NCI-H128 (cell line): ENCODE data around the gene TCF7L1.
"Not testable (repeated sequence)": the region's sequence is repeated elsewhere in the genome, so short reads cannot be mapped to it uniquely, and the experiment has no call there.

ENCODE experiments used
- DNase-seq: peaks from one replicate; lab custom pipeline; 2025; ENCODE audit not compliant: unreplicated experiment; lab: John Stamatoyannopoulos, UW

The TCF7L1 gene

GRCh38 chr2:85312404-85312803 is 179.2 kb downstream of the TCF7L1 start:
- DNase-seq, result no peak

- no peak for DNase-seq
Observed at GRCh38 chr2:85314884-85315242, 181.7 kb downstream of the TCF7L1 start.

GRCh38 chr2:85315921-85316320 is 182.7 kb downstream of the TCF7L1 start:
- DNase-seq, result not testable (repeated sequence)

GRCh38 chr2:85318222-85319074 is 185.3 kb downstream of the TCF7L1 start:
- no peak for DNase-seq

- no peak for DNase-seq
Observed at GRCh38 chr2:85319796-85320195, 186.6 kb downstream of the TCF7L1 start.

- no peak for DNase-seq
Observed at GRCh38 chr2:85323351-85323987, 190.3 kb downstream of the TCF7L1 start.

GRCh38 chr2:85323988-85324367 is 190.8 kb downstream of the TCF7L1 start:
- not testable (repeated sequence) for DNase-seq

- no peak for DNase-seq
Observed at GRCh38 chr2:85324639-85325465, 191.7 kb downstream of the TCF7L1 start.

- no peak for DNase-seq
Observed at GRCh38 chr2:85325466-85325811, 192.2 kb downstream of the TCF7L1 start.

GRCh38 chr2:85326406-85327159 is 193.4 kb downstream of the TCF7L1 start:
- no peak for DNase-seq

GRCh38 chr2:85327160-85327821 is 194.1 kb downstream of the TCF7L1 start:
- DNase-seq, result no peak

- DNase-seq, result peak; percentile 86
Observed at GRCh38 chr2:85327822-85328617, 194.8 kb downstream of the TCF7L1 start, which contains the start of gene TGOLN2. Gene TGOLN2 (minus strand): TSS chr2:85327989. CDS start chr2:85327962, 27 bp downstream.

- no peak for DNase-seq
Observed at GRCh38 chr2:85329181-85329651, 196.0 kb downstream of the TCF7L1 start.

- not testable (repeated sequence) for DNase-seq
Observed at GRCh38 chr2:85329701-85330100, 196.5 kb downstream of the TCF7L1 start.

GRCh38 chr2:85330839-85331636 is 197.8 kb downstream of the TCF7L1 start:
- no peak for DNase-seq

GRCh38 chr2:85333877-85334276 is 200.7 kb downstream of the TCF7L1 start:
- DNase-seq, result not testable (repeated sequence)

GRCh38 chr2:85334928-85335327 is 201.7 kb downstream of the TCF7L1 start:
- DNase-seq, result no peak

GRCh38 chr2:85340034-85340892 is 207.1 kb downstream of the TCF7L1 start:
- DNase-seq, result no peak
